AG09309 (cell line): ENCODE data around the gene ABAT.

Experiments
- DNase-seq: peaks from one replicate; pipeline ENCODE4 v3.0.0-alpha.2; 2010; ENCODE audit warnings: low read depth
- H3K4me3 ChIP-seq: 2 replicates; pipeline ENCODE4 v1.5.1; 2011; ENCODE audit warnings: mild to moderate bottlenecking, low read depth, low read length, moderate library complexity; ENCODE audit not compliant: control insufficient read depth
- CTCF ChIP-seq: IDR thresholded peaks from 2 replicates; pipeline ENCODE4 v1.5.1; 2011; ENCODE audit warnings: mild to moderate bottlenecking, low read depth, low read length, inconsistent platforms; ENCODE audit not compliant: insufficient read depth, control insufficient read depth; ENCODE audit errors: missing control alignments

Gene ABAT

DNA sequence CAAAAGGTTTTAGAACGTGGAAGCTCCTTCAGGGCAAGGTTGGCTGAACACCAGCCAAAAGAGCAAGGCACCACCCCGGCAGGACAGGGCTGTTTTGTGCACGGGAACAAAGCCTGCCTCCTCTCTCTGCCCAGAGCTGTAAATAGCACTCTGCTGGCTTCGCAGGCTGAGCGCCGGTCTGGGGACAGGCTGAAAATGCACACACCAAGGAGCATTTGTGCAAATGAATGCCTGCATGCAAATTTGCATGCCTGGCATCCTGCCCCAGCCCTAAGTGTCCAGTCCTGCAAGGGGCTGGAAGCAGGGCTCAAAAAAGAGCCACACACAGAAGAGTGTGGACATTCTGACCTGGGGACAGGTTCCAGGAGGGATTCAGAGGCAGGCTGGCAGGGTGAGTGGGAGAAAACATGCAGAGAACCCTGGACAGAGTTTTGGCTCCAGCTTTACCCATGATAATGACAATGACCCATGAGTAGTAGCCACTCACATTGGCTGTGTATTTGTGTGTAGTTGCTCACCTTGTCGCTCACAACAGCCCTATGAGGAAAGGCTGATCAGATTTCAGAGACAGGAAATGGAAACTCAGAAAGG is 11.7 kb downstream of the ABAT start:
- no peak for DNase-seq

DNA sequence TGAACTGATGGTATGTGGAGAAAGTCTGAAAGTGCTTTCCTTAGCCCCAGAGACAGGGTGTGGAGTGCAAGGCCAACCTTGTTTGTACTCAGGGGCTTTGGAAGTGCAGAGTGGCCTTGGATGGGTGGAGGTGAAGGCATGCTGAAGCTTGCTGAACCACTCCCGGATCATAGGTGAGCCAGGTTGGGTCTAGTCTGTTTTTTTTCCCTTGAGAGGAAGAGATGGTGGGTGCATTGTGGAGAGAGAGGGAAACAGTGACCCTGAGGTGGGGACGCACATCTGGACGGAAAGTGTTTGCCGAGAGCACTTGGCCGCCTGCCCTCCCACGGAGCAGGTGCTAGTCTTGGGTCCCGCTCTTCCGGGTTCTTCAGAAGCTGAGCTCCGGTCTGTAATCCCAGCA is 12.5 kb downstream of the ABAT start:
- no peak overlapping the region for H3K4me3 ChIP-seq
- DNase-seq, result no peak
- TF ChIP-seq CTCF, result no peak

More for the DNA sequence above, 11.7 kb downstream of the ABAT start:
- TF ChIP-seq CTCF, result no peak
- H3K4me3 ChIP-seq, result no peak overlapping the region

DNA sequence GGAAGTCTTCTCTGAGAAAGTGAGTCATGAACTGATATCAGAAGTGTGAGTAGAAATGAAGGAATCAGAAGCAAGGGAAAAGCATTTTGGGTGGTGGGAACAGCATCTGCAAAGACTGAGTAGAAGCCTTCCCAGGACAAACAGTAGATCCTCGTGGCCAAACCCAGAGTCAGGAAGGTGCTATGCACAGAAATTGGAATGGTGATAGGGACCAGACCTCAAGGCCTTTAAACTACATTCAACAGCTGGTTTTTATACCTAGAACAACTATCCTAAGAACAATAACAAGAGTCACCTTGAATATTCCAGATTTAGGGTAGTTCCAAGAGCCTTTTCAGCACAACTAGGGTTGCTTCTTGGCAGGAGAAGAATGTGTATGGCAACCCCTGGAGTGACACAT is 15.3 kb downstream of the ABAT start:
- no peak overlapping the region for H3K4me3 ChIP-seq
- no peak for TF ChIP-seq CTCF
- no peak for DNase-seq

- DNase-seq, result no peak
- no peak overlapping the region for H3K4me3 ChIP-seq
- no peak for TF ChIP-seq CTCF
Measured at GRCh38 chr16:8691728-8692127, 17.3 kb downstream of the ABAT start.

- no peak for TF ChIP-seq CTCF
- no peak overlapping the region for H3K4me3 ChIP-seq
- DNase-seq, result no peak
Measured at GRCh38 chr16:8694795-8695728, 20.6 kb downstream of the ABAT start.

- no peak overlapping the region for H3K4me3 ChIP-seq
- TF ChIP-seq CTCF, result no peak
- no peak for DNase-seq
Measured at GRCh38 chr16:8696880-8697279, 22.5 kb downstream of the ABAT start.
